GM19025 (cell line): Measurements from ENCODE around the gene CFHR1.
A peak's percentile ranks its signal among the peaks of the same experiment; 100 is the strongest.
"Not testable (repeated sequence)": the region's sequence is repeated elsewhere in the genome, so short reads cannot be mapped to it uniquely, and the experiment has no call there.

Experiments used
- ATAC-seq: cut with Tn5 transposase; IDR thresholded peaks from one replicate; pipeline ENCODE4 v1.9.1; 2021; ENCODE audit warnings: mild to moderate bottlenecking, low read depth, moderate library complexity; ENCODE audit not compliant: unreplicated experiment

Gene CFHR1

GRCh38 chr1:196819531-196819930, at the start of gene CFHR1:
Gene CFHR1, plus strand, starts transcription at chr1:196819731. Its CDS starts 114 bp downstream, at chr1:196819845.
- not testable (repeated sequence) for ATAC-seq

- ATAC-seq: not testable (repeated sequence)
Observed at GRCh38 chr1:196769823-196770222, 49.7 kb upstream of the CFHR1 start.

GRCh38 chr1:196773713-196774112, 45.8 kb upstream of the CFHR1 start:
- no peak for ATAC-seq

GRCh38 chr1:196774175-196774574, 45.4 kb upstream of the CFHR1 start:
- no peak for ATAC-seq

- ATAC-seq: peak; percentile 81
Observed at GRCh38 chr1:196774603-196775002, 44.9 kb upstream of the CFHR1 start, which contains the start of gene CFHR3. Gene CFHR3, plus strand, starts transcription at chr1:196774840. Its CDS starts 47 bp downstream, at chr1:196774887.

GRCh38 chr1:196777603-196778002, 41.9 kb upstream of the CFHR1 start:
- ATAC-seq: no peak

GRCh38 chr1:196779093-196779492, 40.4 kb upstream of the CFHR1 start:
- no peak for ATAC-seq

- ATAC-seq: not testable (repeated sequence)
Observed at GRCh38 chr1:196791252-196791651, 28.3 kb upstream of the CFHR1 start.

- not testable (repeated sequence) for ATAC-seq
Observed at GRCh38 chr1:196794103-196794502, 25.4 kb upstream of the CFHR1 start.

GRCh38 chr1:196797891-196798290, 21.6 kb upstream of the CFHR1 start:
- ATAC-seq: no peak

GRCh38 chr1:196801920-196802319, 17.6 kb upstream of the CFHR1 start:
- ATAC-seq: not testable (repeated sequence)

- ATAC-seq: no peak
Observed at GRCh38 chr1:196808529-196809235, 10.8 kb upstream of the CFHR1 start.

GRCh38 chr1:196817442-196817841, 2.1 kb upstream of the CFHR1 start:
- not testable (repeated sequence) for ATAC-seq

GRCh38 chr1:196827860-196828259, 8.3 kb downstream of the CFHR1 start:
- ATAC-seq: not testable (repeated sequence)

- ATAC-seq: not testable (repeated sequence)
Observed at GRCh38 chr1:196849613-196850492, 30.3 kb downstream of the CFHR1 start.

GRCh38 chr1:196856053-196856452, 36.5 kb downstream of the CFHR1 start:
- no peak for ATAC-seq

- no peak for ATAC-seq
Observed at GRCh38 chr1:196857188-196857587, 37.7 kb downstream of the CFHR1 start.

- no peak for ATAC-seq
Observed at GRCh38 chr1:196858811-196859210, 39.3 kb downstream of the CFHR1 start.

GRCh38 chr1:196860323-196860884, 40.9 kb downstream of the CFHR1 start:
- ATAC-seq: no peak

GRCh38 chr1:196861429-196861828, 41.9 kb downstream of the CFHR1 start:
- no peak for ATAC-seq

GRCh38 chr1:196866974-196867373, 47.4 kb downstream of the CFHR1 start:
- ATAC-seq: no peak
